Peyer's patch (tissue), 4 donors: Measurements from ENCODE around the gene ABHD2.

Source experiments
- POLR2A ChIP-seq, 2 donors: fragments of 450-650 bp; IDR thresholded peaks; one replicate each; pipeline ENCODE4 v1.5.1; 2017; ENCODE audit warnings: antibody characterized with exemption in 2 of 2, mild to moderate bottlenecking in 2 of 2, moderate library complexity in 2 of 2
- TF ChIP-seq, protein P1 (sequence below), 6 experiments: fragments of 450-650 bp in 4 of 6; fragments of 200-600 bp in 2 of 6; sonication (generic) in 1 of 6; IDR thresholded peaks; one replicate each; pipeline ENCODE4 v1.5.1; 2017 to 2019; ENCODE audit warnings: antibody characterized with exemption in 6 of 6, mild to moderate bottlenecking in 3 of 6, moderate library complexity in 1 of 6

DNA sequence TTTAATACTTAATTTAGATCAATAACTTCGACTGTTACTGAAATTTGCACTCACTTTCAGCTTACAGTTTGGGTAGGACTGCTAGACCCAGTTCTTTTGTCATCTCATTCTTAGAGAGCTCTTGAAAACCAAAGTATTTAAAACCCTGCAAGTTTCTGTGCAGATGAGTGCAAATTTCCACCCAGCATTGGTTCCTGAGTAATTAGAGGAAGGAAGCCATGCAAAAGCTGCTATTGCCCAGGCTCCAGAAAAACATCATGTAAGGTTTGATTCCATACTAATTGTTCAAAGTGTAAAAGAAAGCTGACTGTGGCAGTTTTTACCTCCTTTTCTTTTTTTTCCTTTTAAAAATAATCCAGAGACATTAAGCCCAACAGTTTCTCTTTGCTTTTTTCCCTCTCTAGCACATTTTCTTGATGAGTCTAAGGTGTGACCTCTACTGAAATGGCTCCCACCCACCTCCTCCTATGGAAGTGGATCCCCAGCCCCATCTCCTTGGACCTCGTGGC, 30.3 kb downstream of the ABHD2 start:
- TF ChIP-seq, protein P1, sequence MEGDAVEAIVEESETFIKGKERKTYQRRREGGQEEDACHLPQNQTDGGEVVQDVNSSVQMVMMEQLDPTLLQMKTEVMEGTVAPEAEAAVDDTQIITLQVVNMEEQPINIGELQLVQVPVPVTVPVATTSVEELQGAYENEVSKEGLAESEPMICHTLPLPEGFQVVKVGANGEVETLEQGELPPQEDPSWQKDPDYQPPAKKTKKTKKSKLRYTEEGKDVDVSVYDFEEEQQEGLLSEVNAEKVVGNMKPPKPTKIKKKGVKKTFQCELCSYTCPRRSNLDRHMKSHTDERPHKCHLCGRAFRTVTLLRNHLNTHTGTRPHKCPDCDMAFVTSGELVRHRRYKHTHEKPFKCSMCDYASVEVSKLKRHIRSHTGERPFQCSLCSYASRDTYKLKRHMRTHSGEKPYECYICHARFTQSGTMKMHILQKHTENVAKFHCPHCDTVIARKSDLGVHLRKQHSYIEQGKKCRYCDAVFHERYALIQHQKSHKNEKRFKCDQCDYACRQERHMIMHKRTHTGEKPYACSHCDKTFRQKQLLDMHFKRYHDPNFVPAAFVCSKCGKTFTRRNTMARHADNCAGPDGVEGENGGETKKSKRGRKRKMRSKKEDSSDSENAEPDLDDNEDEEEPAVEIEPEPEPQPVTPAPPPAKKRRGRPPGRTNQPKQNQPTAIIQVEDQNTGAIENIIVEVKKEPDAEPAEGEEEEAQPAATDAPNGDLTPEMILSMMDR (IDR thresholded peaks at IDR 0.05) = no peak
- no peak for TF ChIP-seq POLR2A (IDR thresholded peaks at IDR 0.05)
